ENCODE measurements around the gene GSN. TPM values are rescaled to one million over a fixed set of nuclear protein-coding genes. Genes with fewer than 3 reads are reported as not detected.
"Not testable (repeated sequence)": the region's sequence is repeated elsewhere in the genome, so short reads cannot be mapped to it uniquely, and the experiment has no call there.

Gene GSN
- total RNA-seq, 2 experiments from 2014 or later = 3.2 to 8.0 TPM

DNA sequence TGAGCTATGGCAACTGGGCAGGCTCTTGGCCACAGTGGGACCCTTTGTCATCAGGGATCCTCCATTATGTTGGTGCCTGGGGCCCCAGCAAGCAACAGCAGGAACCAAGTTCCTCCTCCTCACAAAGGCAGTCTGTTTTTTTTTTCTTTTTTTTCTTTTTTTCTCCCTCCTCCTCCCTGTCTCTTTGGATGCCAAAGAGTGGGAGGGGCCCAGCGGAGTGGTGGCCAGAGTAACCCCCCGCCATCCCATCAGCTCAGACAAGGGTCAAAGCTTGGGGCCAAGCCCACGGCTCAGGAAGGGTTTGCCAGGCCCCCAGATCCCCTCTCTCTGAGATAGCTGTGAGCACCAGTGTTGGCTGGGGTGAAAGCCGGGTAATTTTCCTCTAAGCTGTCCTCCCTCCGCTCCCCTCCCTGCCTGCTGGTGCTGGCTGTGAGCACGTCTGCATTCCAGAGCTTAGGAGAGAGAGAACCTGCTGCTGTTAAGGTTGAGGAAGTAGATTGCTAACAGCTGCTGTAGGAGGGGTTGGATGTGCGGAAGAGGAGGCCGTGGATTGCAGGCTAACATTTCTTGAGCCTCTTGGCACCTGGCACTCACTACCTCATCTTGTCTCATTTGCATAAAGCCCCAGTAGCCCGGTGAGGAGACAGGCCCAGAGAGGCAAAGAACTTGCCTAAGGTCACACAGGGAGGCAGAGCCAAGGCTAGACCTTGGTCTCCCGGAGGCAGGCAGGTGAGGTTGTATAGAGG is 21.2 kb downstream of the GSN start:
- CTCF ChIA-PET = interaction anchor here (0.9 to 2.5 kb wide), 4 partner anchors 9 to 110 kb away, joined by 3 to 8 read pairs (median 6); no protein-coding TSS in a partner anchor

DNA sequence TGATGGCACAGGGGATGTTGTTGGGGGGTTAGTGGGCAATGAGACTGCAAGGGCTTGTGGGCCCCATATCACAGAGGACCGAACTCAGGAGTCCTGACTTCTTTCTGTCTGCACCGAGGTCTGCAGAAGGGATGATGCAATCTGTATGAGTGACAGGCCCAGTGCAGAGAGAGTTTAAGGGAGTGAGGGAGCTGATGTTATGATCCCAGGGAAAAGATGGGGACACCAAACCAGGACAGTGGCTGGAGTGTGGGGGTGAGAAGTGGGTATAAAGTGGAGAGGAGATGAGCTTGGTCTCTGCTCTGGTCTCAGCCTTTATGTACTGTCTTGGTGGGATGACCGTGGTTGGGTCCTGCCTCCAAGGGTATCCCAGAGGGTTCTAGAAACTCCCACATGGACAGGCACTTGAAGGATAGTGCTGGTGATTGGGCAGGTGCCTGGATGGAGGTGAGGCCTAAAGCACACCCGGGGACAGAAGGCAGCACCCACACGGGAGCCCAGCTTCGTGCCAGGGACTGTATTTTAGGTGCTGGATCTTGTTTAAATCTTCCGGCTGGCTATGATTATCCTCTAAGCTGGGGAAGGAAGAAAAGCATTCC is 21.9 kb downstream of the GSN start:
- CTCF ChIA-PET = interaction anchor here (0.9 to 1.3 kb wide), 4 partner anchors 10 to 110 kb away, joined by 3 to 8 read pairs (median 3); no protein-coding TSS in a partner anchor
- no peak for DNase-seq
- no peak overlapping the region for H3K4me3 Mint-ChIP-seq
- ATAC-seq = no peak
- no peaks in the 10 kb centered on the region for H3K9me3 Mint-ChIP-seq (ENCODE audit: low read depth)
- no peaks in the 10 kb centered on the region for H3K36me3 Mint-ChIP-seq
- H3K27me3 Mint-ChIP-seq = no peaks in the 10 kb centered on the region
- H3K27ac Mint-ChIP-seq = no peak overlapping the region
- H3K4me1 Mint-ChIP-seq = peaks cover 3% of the 10 kb centered on the region

More for the DNA sequence above, 21.2 kb downstream of the GSN start:
- ATAC-seq (no peak), DNase-seq (no peak)
- no peak overlapping the region for H3K4me3 Mint-ChIP-seq
- no peaks in the 10 kb centered on the region for H3K9me3 Mint-ChIP-seq (ENCODE audit: low read depth)
- H3K27me3 Mint-ChIP-seq = no peaks in the 10 kb centered on the region
- no peaks in the 10 kb centered on the region for H3K36me3 Mint-ChIP-seq
- no peak overlapping the region for H3K27ac Mint-ChIP-seq
- peaks cover 3% of the 10 kb centered on the region for H3K4me1 Mint-ChIP-seq

DNA sequence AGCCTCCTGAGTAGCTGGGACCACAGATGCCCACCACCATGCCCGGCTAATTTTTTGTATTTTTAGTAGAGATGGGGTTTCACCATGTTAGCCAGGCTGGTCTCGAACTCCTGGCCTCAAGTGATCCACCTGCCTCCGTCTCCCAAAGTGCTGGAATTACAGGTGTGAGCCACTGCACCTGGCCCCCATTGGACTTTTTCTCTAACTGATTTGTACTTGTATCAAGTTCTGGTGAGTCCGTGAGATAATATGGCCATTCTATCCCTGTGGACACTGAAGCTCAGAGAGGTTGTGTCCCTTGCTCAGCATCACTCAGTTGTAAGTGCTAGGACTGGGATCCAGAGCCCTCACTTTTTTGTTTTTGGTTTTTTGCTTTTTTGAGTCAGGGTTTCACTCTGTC is 23.6 kb downstream of the GSN start:
- not testable (repeated sequence) for ATAC-seq; H3K27ac Mint-ChIP-seq; H3K4me1 Mint-ChIP-seq; H3K4me3 Mint-ChIP-seq; H3K9me3 Mint-ChIP-seq (ENCODE audit: low read depth); DNase-seq; H3K36me3 Mint-ChIP-seq; H3K27me3 Mint-ChIP-seq
- CTCF ChIA-PET = interaction anchor here (1.4 kb wide), 1 partner anchor 13 kb away, joined by 3 read pairs; no protein-coding TSS in a partner anchor

DNA sequence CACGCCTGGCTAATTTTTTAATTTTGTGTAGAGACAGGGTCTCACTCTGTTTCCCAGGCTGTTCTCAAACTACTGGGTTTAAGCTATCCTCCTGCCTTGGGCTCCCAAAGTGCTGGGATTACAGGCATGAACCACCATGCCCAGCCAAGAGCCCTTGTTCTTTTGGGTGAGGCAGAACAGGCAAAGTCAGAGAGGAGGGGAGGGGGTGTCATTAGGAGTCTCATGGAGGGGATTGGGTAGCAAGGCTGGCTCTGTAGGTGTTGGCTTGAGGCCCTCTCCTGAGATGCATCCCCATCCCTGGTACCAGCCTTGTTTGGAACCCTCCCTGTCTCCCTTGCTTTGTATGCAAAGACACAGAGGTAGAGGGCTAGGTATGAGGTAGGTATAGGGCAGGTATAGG is 24.1 kb downstream of the GSN start:
- H3K27ac Mint-ChIP-seq = no peak overlapping the region
- H3K4me3 Mint-ChIP-seq = no peak overlapping the region
- no peaks in the 10 kb centered on the region for H3K9me3 Mint-ChIP-seq (ENCODE audit: low read depth)
- CTCF ChIA-PET = interaction anchor here (1.4 kb wide), 1 partner anchor 13 kb away, joined by 3 read pairs; no protein-coding TSS in a partner anchor
- DNase-seq (no peak), ATAC-seq (no peak)
- no peaks in the 10 kb centered on the region for H3K36me3 Mint-ChIP-seq
- H3K4me1 Mint-ChIP-seq = peaks cover 3% of the 10 kb centered on the region
- H3K27me3 Mint-ChIP-seq = no peaks in the 10 kb centered on the region

DNA sequence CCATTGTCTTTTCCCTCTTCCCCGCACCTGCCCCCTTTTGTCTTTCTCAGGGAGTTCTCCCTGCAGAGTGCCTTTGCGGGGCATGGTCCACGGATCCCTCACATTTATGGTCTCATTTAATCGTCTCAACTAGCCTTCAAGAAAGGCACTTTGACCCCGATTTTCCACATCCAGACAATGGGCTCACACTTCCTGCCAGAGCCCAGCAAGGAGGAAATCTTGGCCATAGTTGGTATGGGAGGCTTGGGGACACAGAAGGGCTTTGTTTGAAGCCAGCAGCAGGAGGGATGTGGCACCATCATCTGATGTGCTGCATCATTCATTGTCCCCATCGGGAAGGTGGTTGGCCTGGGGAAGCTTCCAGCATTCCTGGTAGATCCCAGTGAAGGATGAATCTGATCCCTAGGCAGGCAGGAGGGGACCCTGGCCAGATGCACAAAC is 24.9 kb downstream of the GSN start:
- CTCF ChIA-PET = no interaction called here
- no peak overlapping the region for H3K4me3 Mint-ChIP-seq
- no peaks in the 10 kb centered on the region for H3K9me3 Mint-ChIP-seq (ENCODE audit: low read depth)
- DNase-seq (no peak), ATAC-seq (no peak)
- no peaks in the 10 kb centered on the region for H3K27me3 Mint-ChIP-seq
- peaks cover under 1% of the 10 kb centered on the region for H3K4me1 Mint-ChIP-seq
- no peaks in the 10 kb centered on the region for H3K36me3 Mint-ChIP-seq
- no peak overlapping the region for H3K27ac Mint-ChIP-seq

DNA sequence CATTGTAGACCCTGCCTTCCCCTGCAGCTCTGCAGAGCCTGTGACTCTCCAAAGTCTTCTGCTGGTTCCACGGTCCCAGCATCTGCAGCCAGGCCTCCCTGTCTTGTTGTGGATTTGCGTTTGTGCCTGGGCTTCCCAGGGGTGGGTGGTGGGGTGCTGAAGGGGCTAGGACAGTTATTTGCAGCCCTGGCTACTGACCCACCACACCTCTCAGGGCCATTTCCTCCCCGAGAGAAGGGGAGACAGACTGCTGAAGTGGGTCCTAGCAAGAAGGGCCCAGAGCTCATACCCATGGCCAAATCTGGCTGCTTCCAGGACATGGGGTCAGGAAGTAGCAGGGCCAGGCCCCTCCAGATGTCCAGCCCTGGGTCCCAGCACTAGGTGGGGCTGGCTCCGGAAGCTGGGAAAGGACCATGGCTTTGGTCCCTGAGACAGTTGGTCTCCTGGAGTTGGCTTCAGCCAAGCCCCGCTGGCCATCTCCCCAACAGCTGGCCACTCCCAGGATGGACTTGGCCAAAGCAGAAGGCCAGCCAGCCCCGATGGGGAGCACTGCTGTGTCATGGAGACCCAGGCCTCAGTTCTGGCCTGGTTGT is 26.3 kb downstream of the GSN start:
- peaks cover 10% of the 10 kb centered on the region for H3K27me3 Mint-ChIP-seq
- CTCF ChIA-PET = no interaction called here
- H3K36me3 Mint-ChIP-seq = peaks cover 1% of the 10 kb centered on the region

DNA sequence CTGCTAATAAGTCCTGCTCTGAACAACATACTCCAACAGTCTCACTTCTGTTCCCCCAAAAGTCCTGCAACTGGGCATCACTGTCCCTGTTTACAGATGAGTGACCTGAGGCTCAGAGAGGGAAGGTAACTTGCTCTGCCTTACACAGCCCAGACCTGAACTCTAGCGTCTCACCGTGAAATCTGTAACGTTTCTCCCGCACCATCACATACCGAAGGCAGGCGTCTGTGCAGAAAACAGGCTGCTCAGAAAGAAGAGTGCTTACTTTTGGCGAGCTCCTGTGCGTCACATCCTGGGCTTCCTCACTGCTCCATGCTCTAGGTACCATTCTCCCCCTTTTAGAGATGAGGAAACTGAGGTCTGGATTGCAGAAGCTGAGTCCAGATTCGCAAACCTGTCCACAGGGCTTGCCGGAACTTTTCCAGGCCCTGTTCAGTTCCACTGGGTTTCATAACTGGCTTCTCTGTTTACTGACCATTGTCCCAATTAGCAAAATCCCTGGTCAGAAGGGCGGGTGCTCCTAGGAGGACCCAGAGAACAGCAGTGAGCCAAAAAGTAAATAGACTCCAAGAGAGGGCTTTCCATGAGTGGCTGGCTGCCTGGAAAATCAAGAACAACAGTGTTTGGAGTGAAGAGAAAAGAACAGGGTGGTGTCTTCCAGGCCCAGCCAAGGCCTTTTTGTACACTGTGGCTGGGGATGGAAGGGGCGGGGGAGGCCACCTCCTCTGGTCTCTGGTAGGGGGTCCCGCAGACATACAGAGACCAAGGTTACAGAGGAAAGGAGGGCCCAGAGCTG is 27.1 kb downstream of the GSN start:
- no peaks in the 10 kb centered on the region for H3K9me3 Mint-ChIP-seq (ENCODE audit: low read depth)
- no peak overlapping the region for H3K4me3 Mint-ChIP-seq
- H3K4me1 Mint-ChIP-seq = peaks cover 11% of the 10 kb centered on the region
- ATAC-seq (no peak), DNase-seq (no peak)
- H3K27ac Mint-ChIP-seq = no peak overlapping the region
- CTCF ChIA-PET = no interaction called here
- peaks cover 15% of the 10 kb centered on the region for H3K27me3 Mint-ChIP-seq
- peaks cover 1% of the 10 kb centered on the region for H3K36me3 Mint-ChIP-seq

More for the DNA sequence above, 26.3 kb downstream of the GSN start:
- no peak for ATAC-seq
- Mint-ChIP-seq H3K4me3 (no peak overlapping the region), H3K4me1 (peaks cover 7% of the 10 kb centered on the region), H3K9me3 (ENCODE audit: low read depth) (no peaks in the 10 kb centered on the region), H3K27ac (no peak overlapping the region)
- DNase-seq = no peak

DNA sequence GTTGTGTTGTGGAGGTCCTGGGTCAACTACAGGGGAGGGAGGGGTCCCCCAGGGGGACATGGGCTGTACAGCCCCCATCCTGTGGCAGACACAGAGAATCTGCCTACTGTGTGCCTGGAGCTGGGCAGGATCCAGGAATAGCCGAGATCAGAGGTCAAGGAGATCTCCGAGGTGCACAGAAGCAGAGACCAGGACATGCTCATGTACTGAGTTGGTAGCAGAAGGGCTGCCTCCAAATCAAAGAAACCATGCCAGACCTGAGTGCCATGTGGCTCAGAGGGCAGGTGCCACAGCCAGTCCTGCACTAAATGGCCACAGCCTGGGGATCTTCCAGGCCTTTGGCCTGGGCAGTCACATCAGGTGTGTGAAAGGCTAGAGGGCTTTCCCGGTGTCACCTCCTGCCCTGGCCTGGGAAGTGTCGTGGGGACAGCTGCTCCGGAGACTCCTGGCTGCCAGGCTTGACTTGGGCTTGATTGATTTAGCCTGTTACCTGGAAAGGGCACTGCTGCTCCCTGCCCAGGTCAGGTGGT is 27.8 kb downstream of the GSN start:
- H3K9me3 Mint-ChIP-seq (ENCODE audit: low read depth) = no peaks in the 10 kb centered on the region
- CTCF ChIA-PET = no interaction called here
- no peak for ATAC-seq
- peaks cover 21% of the 10 kb centered on the region for H3K27me3 Mint-ChIP-seq
- no peak overlapping the region for H3K4me3 Mint-ChIP-seq
- H3K36me3 Mint-ChIP-seq = peaks cover 1% of the 10 kb centered on the region
- H3K4me1 Mint-ChIP-seq = peaks cover 15% of the 10 kb centered on the region
- DNase-seq = no peak
- no peak overlapping the region for H3K27ac Mint-ChIP-seq

DNA sequence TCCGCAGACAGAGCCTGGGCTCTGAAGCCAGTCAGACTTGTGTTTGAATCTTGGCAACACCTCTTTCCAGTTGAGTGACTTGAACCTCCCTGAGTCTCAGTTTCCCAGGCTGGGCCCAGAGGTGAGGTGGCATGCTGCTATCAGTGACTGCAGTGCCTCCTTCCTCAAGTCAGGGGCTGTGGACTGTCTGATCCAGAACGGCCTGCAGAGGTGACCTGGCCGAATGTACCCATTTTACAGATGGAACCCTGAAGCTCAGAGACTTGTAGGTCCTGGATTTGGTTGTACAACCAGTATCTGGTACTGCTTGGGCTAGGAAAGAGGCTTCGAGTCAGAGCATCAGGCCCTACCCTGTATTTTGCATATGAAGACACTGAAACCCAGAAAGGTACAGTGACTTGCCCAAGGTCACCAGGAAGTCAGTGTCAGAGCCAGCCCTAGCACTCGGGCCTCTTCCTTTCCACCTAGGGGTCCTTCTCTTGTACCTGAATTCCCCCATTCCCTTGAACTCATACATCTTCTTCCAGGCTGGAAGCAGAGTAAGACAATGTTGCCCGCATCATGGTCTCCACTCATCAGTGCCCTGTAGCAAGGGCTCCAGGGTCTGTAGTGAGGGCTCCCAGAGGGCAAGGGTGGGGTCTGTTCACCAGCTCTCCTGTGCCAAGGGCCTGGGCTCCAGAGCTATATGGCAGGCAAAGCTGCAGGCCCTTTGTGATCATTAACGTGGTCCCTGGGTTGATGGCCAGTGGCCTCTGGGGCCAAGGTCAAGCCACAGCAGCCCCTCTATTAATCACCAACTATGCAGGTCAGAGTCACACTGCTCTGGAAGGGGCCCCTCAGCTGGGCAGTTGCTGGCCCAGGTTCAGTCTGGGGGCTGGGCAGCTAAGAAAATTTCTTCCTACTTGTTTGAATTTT is 28.5 kb downstream of the GSN start:
- Mint-ChIP-seq H3K36me3 (peaks cover 1% of the 10 kb centered on the region), H3K4me1 (peaks cover 15% of the 10 kb centered on the region), H3K27ac (no peak overlapping the region), H3K4me3 (no peak overlapping the region), H3K27me3 (peaks cover 24% of the 10 kb centered on the region), H3K9me3 (ENCODE audit: low read depth) (no peaks in the 10 kb centered on the region)
- DNase-seq (no peak), ATAC-seq (no peak)
- CTCF ChIA-PET = no interaction called here

DNA sequence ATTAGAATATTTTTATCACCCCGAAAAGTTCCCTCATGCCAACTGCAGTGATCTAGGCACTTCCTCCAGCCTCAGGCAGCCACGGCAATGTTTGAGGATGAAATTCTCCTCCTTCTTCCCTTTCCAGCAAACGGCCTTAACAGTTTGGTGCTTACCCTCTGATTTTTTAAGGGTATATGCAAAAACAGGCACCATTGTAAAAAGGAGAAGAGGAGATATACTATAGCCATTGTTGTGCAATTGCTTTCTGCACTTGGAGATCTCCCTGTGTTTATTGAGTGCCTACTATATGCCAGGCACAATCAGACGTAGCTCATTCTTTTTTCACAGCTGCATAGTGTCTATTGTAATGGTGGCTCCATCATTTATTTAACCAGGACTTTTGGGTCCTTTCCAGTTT is 29.4 kb downstream of the GSN start:
- no peak for DNase-seq
- ATAC-seq = no peak
- no peaks in the 10 kb centered on the region for H3K9me3 Mint-ChIP-seq (ENCODE audit: low read depth)
- CTCF ChIA-PET = interaction anchor here (1.3 kb wide), 1 partner anchor 102 kb away, joined by 3 read pairs; no protein-coding TSS in a partner anchor
- no peak overlapping the region for H3K27ac Mint-ChIP-seq
- H3K4me3 Mint-ChIP-seq = no peak overlapping the region
- H3K36me3 Mint-ChIP-seq = peaks cover 1% of the 10 kb centered on the region
- peaks cover 15% of the 10 kb centered on the region for H3K4me1 Mint-ChIP-seq
- H3K27me3 Mint-ChIP-seq = peaks cover 24% of the 10 kb centered on the region

DNA sequence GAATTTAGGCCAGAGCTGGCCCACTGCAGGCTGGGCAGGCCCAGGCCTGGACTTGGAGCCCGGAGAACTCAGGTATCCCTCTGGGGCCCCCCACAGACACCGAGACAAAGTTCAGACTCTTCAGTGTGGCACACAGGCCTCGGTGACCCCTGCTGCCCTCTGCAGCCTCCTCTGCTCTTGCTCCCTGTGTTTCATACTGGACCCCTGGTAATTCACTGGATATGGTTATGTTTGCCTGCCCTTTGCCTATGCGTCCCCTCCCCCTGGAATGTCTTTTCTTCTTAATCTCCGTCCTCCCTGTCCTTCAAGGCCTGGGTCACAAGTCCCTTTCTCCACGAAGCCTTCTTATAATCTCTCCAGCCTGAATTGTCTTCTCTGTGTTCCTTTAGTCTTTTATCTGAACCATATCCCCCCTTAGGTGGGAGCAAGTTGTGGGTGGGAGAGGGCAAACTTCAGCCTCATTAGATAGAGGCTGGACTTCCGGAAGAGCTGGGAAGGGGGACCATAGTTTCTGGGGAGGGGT is 30.1 kb downstream of the GSN start:
- peaks cover 24% of the 10 kb centered on the region for H3K27me3 Mint-ChIP-seq
- CTCF ChIA-PET = interaction anchor here (1.3 kb wide), 1 partner anchor 101 kb away, joined by 3 read pairs; no protein-coding TSS in a partner anchor
- H3K4me1 Mint-ChIP-seq = peaks cover 15% of the 10 kb centered on the region
- peaks cover 1% of the 10 kb centered on the region for H3K36me3 Mint-ChIP-seq
- ATAC-seq = no peak
- no peak for DNase-seq
- H3K27ac Mint-ChIP-seq = no peak overlapping the region
- no peak overlapping the region for H3K4me3 Mint-ChIP-seq
- no peaks in the 10 kb centered on the region for H3K9me3 Mint-ChIP-seq (ENCODE audit: low read depth)

Measured in activated CD8-positive, alpha-beta memory T cell treated with anti-CD3 and anti-CD28 coated beads, Interleukin-2, amount 10 ng/mL, durations not matched to agents 7 days and 5 days (primary cell).